HG03439 (cell line): ENCODE data around the gene TTC28.

Experiments
- ATAC-seq: cut with Tn5 transposase; IDR thresholded peaks from one replicate; pipeline ENCODE4 v1.9.1; 2021; ENCODE audit warnings: mild to moderate bottlenecking, moderate library complexity; ENCODE audit not compliant: unreplicated experiment

TTC28 gene

GRCh38 chr22:28413612-28414399 lies 265.8 kb downstream of the TTC28 start:
- no peak for ATAC-seq

GRCh38 chr22:28412109-28412508 lies 267.5 kb downstream of the TTC28 start:
- no peak for ATAC-seq

GRCh38 chr22:28411125-28411524 lies 268.5 kb downstream of the TTC28 start:
- no peak for ATAC-seq

- no peak for ATAC-seq
These were observed 269.4 kb downstream of the TTC28 start for GRCh38 chr22:28410050-28410816.

- no peak for ATAC-seq
These were observed 270.9 kb downstream of the TTC28 start for GRCh38 chr22:28408709-28409108.

DNA sequence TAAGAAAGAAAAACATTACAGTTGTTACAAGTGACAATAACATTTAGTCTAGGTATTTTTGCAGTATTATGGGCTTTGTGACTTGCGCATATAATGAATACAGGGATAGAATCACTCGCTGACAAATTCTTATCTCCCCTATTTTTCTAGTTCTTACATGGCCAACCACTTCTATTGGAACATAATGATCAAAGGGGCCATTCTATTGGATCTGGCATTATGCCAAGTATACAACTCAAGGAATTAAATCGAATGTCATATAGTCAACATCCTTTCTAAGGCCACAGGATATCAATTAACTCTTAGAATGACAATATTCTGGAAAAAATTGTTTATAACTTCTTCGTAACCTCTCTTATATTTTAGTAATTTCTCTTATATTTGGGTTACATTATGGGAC lies 272.0 kb downstream of the TTC28 start:
- ATAC-seq: no peak

GRCh38 chr22:28406246-28406645 lies 273.4 kb downstream of the TTC28 start:
- no peak for ATAC-seq

DNA sequence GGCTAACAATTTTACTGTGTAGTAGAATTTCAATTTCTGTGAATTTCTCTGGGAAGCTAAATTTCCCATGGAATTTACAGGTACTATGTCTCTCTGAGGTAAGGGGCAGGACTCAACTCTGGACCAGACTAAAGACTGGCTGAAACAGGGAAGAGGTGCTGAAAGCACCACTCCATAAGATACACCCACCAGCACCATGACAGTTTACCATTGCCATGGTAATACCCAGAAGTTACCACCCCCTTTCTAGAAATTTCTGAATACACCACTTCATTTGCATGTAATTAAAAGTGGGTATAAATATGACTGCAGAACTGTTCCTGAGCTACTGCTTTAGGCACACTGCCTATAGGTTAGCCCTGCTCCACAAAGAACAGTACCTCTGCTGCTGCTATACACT lies 274.1 kb downstream of the TTC28 start:
- ATAC-seq: no peak

DNA sequence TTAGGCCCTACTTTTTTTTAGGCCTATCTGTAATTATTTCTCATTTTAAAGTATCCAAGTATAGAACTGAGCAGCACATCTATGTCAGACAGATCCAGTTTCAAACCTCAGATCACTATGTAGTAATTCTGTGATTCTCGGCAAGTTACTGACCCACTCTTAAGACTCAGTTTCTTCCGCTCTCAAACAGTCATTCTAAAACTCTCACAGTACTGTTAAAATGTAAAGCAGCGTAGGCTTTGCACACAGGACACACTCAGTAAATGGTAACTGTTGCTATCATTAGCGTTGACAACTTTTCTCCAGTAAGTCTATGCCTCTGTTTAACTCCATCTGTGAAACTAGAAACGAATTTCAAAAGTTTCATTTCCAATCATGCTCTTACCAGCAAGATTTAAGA lies 277.1 kb downstream of the TTC28 start:
- ATAC-seq: no peak

DNA sequence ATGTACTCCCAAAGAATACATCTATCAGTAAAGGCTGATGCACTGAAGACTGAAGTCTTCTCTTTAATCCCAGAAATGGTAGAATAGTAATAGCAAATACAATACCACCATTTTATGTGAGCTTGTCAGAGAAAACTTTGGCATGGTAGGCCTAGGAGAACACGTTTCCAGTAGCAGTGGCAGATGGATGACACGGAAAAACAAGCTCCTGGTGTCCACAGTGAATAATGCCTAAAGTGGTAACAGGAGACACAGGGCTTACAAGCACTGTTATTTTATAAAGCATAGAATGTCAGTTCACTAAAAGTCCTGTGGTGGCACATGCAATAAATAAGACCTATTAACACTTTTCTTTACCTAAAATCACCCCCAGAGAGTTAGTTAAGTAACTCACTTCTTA lies 277.6 kb downstream of the TTC28 start:
- ATAC-seq: no peak

GRCh38 chr22:28398981-28399380 lies 280.7 kb downstream of the TTC28 start:
- no peak for ATAC-seq

- ATAC-seq: no peak
These were observed 281.3 kb downstream of the TTC28 start for GRCh38 chr22:28398355-28398754.

GRCh38 chr22:28397306-28397705 lies 282.3 kb downstream of the TTC28 start:
- no peak for ATAC-seq

- no peak for ATAC-seq
These were observed 283.5 kb downstream of the TTC28 start for GRCh38 chr22:28395920-28396753.

- ATAC-seq: no peak
These were observed 284.1 kb downstream of the TTC28 start for GRCh38 chr22:28395520-28395919.

DNA sequence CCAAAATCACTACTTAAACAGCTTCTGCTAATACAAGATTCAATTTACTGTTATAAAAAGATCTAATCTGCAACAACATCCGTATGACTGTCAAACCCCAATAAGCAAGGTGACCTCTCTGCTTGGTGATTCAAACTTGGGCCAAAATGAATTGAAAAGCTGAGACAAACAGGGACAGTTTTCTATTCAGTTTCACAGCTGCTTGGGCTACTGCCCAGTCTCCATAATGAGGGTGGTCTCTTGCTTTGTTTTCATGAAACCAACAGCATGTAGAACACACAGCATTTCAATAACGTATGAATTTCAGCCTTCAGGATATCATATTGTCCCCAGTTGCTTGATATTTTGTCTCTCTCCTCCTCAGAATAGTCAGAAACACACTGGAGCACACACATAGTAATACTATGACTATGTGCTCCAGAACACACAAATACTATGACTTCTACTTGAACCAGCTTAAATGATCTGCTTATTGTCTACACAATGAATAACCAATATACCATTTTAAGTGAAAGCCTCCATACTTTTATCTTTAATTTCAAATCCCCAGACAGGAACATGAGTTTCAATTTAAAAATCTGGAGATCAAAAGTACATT lies 285.0 kb downstream of the TTC28 start:
- ATAC-seq: no peak

DNA sequence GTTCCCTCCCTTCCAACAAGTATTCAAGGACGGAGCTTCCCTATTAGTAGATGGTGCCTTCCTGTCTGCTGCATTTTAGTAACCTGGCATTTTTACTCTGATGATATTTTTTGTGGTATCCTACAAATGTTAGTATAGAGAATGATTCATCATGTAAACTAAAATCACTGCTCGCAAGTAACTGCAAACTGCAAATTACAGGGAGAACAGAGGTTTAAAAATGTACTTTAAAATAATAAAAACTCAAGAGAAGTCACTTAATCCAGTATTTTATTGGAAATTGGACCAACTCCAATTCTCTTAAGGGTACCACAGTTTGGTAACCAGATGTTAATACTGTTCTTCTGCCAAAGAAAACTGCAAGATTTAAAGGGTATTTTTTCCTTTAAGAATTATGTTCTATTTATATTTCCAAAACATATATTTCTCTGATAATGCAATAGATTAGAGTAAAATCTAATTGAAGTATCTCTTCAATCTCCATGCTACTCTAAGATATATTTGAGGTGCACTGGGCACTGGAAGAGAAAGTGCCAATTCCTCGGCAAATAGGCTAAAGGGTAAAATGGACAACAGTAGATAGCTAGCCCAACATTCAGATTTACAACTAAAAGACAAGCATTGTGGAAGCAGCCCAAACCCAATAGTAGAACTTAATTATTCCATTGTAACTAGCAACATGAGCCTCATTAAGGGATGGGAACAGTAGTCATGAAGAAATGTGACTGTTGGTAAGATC lies 298.0 kb downstream of the TTC28 start:
- no peak for ATAC-seq

DNA sequence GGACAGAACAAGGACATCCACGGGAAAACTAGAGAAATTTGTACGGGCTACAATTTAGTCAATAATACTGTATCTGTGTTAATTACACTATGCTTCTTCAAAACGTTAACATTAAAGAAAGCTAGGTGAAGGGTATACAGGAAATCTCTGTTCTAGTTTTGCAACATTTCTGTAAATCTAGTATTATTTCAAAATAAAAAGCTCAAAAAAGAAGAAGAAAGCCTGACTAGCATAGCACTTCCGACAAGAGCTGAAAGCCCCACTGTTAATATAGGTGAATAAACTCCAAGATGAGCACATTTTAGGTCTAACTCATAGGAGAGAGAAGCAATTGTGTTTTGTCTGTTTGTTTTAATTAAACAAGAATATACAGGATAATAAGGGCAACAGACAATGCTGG lies 299.7 kb downstream of the TTC28 start:
- no peak for ATAC-seq

GRCh38 chr22:28379075-28379779 lies 300.4 kb downstream of the TTC28 start:
- no peak for ATAC-seq
